ENCODE data around the gene SCML2. TPM values are rescaled to one million over a fixed set of nuclear protein-coding genes. Genes with fewer than 3 reads are reported as not detected.
"Not testable (repeated sequence)": the region's sequence is repeated elsewhere in the genome, so short reads cannot be mapped to it uniquely, and the experiment has no call there.

The SCML2 gene
- polyA plus RNA-seq, 4 donors: 7.9 to 12.4 (median 10.5) TPM

DNA sequence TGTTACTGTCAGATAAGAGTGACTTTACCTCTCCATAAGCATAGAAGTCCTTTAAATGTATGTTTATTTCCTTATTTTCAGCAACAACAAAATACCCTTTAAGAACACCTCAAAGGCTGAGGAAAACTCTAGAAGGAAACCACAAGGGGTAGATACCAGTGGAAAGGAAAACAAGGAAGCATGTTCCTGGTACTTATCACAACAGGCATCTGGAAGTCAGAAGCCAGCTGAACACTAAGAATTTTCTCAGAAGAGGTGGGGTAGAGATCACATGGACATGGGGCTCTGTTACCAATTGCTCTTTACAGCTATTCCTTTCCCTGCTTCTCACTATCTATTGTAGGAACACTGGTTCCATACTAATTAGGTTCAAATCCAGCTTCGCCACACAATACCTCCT is 82.3 kb downstream of the SCML2 start:
- no peak for DNase-seq (ENCODE audit: low read depth in 4 of 4, low spot score in 2 of 4)

DNA sequence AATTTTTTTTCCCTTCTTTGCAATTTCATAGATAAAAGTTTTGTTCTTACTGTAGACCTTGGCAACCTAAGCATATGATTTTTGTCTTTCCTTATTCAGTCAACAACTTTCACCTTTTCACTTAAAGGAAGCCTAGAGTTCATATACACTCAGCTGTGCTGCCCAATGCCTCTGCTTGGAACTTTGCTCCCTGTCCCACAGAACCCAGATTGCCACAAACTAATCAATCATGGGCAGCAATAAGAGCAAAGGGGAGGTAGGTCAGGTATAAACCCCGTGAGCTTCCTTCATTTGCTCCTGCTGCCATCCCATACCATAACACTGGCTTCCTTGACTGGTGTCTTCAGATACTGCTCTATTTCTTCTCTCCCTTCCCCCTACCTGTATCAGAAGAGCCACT is 82.8 kb downstream of the SCML2 start:
- no peak for DNase-seq (ENCODE audit: low read depth in 4 of 4, low spot score in 2 of 4)

DNA sequence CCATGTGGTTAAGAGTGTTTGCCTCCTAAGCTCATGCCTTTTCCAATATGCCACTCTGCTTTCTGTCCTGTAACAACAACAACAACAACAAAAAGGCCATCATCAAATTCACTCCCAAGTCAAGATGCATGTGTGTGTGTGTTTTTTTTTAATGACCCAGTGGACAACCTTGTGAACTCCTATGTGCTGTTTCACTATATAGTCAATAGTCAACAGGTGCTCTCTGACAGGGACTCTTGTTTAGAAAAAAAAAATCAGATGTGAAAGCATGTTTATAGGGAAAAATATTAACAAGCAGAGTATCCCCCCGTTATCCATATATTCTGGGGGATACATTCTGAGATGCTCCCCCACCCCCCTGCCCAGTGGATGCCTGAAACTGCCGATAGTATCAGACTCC is 83.2 kb downstream of the SCML2 start:
- no peak for DNase-seq (ENCODE audit: low read depth in 4 of 4, low spot score in 2 of 4)

DNA sequence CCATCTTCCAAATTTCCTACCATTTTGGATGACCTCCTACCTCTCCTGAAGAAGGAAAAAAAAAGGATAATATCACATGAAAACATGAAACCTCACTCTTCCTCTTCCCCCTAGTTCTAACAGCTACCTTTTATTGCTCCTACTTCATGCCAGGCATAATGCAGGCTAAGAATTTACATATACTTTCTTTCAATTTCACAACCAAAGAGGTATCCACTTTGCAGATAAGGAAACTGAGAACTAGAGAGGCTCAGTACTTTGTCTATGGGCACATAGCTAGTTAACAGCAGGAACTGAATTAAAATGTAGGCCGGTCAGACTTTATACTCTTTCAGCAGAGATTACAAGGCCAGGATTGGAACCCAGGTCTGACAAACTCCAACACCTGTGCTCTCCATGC is 99.4 kb downstream of the SCML2 start:
- DNase-seq (ENCODE audit: low read depth in 4 of 4, low spot score in 2 of 4): no peak

DNA sequence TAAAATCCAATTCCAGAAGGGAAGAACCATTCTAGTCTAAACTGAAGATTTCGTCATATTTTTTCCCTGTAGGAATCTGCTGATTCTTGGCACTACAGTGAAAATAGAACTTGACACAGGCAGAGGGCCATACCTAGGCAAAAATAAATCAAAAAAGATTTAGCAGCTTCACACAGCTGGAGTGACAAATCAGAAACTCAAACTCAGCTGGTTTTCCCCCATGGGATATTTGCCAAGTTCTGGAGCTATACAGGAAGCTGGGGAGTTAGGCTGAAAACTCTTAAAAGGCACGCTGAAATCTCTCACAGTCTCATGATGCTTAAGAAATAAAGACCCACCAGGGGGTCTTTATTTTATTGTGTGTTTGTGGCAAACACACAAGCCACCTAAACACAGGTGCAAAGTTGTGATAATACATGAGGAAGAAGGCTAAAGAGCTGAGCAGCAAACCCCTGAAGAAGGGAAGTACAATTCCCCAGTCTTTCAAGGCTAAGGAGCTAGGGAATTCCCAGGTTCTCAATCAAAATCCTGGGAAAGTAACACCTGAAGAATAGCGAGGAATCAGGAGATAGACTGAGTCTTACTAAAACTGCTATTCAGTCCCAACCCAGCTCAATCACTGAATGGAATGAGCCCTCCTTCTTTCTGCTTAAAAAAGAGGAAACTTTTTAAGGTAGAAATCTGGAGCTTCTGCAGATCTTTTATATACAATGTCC is 101.7 kb downstream of the SCML2 start:
- no peak for DNase-seq (ENCODE audit: low read depth in 4 of 4, low spot score in 2 of 4)

DNA sequence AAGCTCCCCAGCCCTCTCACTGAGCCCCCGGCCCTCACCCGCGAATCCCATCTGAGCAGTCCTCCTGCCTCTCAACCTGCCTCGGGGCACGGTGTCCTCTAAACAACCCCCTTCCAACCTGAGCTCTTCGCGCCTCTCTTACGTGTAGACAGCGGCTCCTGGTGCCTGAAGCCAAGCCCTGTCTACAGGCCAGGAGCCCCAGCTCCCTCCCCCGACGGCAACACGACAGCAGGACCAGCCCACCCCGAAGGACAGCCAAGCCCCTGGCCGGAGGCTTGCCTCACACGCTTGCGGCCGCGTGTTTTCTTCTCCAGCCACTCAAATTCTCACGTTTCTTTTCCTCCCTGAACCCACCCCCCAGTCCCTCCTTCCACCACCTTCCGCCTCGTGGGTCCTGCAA is 124.8 kb downstream of the SCML2 start:
- not testable (repeated sequence) for DNase-seq (ENCODE audit: low read depth in 4 of 4, low spot score in 2 of 4)

DNA sequence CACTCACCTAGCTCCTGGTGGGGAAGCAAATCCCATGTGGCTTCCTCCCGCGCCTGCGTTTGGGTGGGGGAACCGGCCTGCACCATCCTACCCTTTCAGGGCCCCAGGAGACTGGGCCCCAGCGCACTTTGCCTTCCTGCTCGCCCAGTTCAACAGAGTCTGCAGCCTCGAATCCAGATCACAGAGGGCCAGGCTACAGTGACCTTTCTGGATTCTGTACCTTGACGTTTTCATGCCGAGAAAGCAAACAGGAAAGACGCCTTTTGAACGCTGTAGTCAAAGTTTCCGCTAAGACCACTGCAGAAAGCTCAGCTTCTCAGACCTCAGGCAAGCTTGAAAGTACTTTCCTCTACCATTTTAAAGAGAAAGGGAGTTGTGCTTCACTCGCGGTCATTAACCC is 126.4 kb downstream of the SCML2 start:
- no peak for DNase-seq (ENCODE audit: low read depth in 4 of 4, low spot score in 2 of 4)

DNA sequence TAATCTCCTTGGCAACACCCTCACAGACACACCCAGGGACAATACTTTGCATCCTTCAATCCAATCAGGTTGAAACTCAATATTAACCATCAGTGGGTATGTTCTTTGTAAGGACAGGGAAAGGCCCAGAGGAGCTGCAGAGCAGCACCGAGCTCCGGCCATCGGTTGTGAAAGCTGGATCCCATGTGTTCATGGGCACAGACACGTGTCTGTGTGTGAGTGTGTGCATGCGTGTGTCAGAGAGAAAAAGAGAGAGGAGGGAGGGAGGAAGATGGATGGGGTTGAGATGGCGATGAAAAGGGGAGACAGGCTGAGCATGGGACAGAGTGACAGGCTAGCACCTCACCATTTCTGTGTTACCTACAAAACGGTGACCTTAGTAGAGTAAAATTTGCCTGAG is 127.0 kb downstream of the SCML2 start:
- DNase-seq (ENCODE audit: low read depth in 4 of 4, low spot score in 2 of 4): no peak

DNA sequence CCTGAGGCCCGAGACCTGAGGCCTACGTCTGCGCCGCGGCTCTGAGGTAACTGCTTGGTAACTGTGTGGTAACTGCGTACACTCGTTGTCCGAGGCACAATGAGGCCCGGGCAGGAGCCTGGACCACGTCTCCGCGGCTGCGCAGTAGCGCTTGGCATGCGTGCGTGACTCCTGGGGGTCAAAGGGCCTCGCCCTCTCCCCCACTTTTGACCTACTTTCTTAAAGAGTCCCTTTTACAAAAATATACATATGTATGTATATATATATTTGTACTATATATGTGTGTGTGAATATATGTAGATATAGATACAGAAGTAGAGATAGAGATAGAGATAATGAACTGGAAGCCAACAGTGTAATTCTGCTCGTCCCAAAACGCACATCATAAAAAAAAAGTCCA is 133.7 kb downstream of the SCML2 start, which contains the start of gene BEND2:
Gene BEND2 (minus strand): TSS at position 101 of the 400 bp plus-strand sequence. CDS start 136 bp downstream, outside the sequence.
- DNase-seq (ENCODE audit: low read depth in 4 of 4, low spot score in 2 of 4): no peak

DNA sequence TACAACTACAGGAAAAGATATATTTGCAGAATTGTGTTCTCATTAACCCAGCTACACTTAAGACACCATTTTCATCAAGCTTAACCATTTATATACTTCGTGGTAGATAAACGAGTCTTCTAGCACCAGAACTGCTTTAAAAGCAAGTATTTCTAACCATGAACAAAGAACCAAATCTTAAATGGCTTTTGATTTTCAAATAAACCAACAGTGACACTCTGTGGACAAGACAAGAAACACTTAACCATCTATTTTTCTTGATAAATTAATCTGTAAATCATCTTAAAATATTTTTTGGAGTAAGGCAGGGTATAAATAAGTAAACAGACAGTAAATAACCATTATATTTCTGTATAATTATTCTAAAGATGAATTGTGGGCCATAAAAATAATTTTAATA is 144.0 kb downstream of the SCML2 start:
- peak in 1 of 4 donors; percentile 10 for DNase-seq (ENCODE audit: low read depth in 4 of 4, low spot score in 2 of 4)

DNA sequence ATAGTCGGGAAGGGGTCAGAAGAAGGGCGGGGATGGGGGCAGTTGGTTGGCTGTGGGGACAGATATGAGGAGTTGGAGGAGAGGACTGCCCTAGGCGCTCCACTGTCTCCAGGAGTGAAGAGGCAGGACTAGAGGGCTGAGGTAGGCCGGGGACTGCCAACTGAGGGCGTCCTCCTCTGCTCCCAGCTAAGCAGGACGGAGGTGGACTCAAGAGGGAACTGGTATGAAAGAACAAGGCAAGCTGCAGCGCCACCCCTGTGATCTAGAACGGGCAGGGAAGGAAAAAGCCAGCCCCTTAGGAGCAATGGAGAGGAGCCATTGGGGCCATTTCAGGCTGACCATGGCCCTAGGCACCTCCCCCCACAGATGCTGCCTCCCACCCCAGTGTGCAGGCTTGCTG is 147.8 kb downstream of the SCML2 start:
- DNase-seq (ENCODE audit: low read depth in 4 of 4, low spot score in 2 of 4): no peak

DNA sequence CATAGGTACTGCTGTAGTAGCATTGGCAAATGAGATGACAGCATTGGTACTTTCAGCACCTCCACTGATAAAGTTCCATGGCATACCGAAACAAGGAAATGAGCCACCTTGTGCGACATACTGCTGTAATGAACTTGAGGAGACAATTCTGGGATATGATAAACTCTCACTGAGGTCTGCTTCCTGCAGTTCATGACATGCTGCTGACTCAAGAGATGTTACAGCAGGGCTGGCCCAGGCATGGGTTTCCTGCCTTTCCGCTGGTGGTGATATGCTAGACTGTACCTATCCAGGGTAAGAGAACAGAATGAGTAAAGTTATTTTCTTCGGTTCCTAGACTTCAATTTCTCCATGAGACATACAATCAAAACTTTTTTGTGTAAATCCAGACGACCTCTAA is 150.9 kb downstream of the SCML2 start:
- no peak for DNase-seq (ENCODE audit: low read depth in 4 of 4, low spot score in 2 of 4)

DNA sequence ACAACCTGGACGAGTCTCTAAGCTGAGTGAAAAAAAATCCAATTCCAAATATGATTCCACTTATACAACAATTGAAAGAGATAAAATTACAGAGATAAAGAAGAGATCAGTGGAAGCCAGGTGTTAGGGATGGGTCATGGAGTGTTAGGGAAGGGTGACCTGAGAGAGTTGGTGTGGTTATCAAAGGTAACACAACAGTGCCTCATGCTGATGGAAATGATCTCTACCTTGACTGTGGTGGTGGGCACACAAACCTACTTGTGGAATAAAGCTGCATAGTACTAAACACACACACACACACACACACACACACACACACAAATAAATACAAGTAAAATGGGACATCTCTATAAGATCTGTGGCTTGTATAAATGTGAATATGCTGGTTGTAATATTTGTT is 159.8 kb downstream of the SCML2 start:
- DNase-seq (ENCODE audit: low read depth in 4 of 4, low spot score in 2 of 4): no peak

Other genes with a start within 250 kb of the SCML2 start
- gene BEND2, start 133.8 kb downstream of the SCML2 start, polyA plus RNA-seq (ENCODE audit: insufficient read length in 4 of 4): under 1 TPM; 0.03 to 0.14 (median 0.05) TPM
- gene CDKL5, start 70.9 kb upstream of the SCML2 start, polyA plus RNA-seq (ENCODE audit: insufficient read length in 4 of 4): 10 to 100 TPM; 11.9 to 18.1 (median 14.9) TPM

Measured in left renal cortex interstitium (tissue), 4 donors.